Panc1 (cell line): Measurements from ENCODE around the gene MCTP1. TPM values are rescaled to one million over a fixed set of nuclear protein-coding genes. Genes with fewer than 3 reads are reported as not detected.

Experiments
- ATAC-seq: fragments of 200-7000 bp; cut with Tn5 transposase; 2 replicates; pipeline ENCODE4 v1.9.1; 2020; ENCODE audit warnings: mild to moderate bottlenecking, moderate library complexity
- BruUV-seq: library from RNA; stranded (reverse); fragments of 400-500 nt; replicated peaks from 2 replicates; lab custom pipeline; 2021; lab: Mats Ljungman, UMichigan
- CTCF ChIA-PET: fragments of 300-600 bp; sonication (Branson Sonifier 250); formaldehyde crosslinking; loops from one replicate; lab custom pipeline; 2022; ENCODE audit warnings: antibody characterized with exemption; lab: Charles Lee
- POLR2A ChIA-PET: fragments of 300-600 bp; sonication (Branson Sonifier 250); formaldehyde crosslinking; loops from one replicate; lab custom pipeline; 2022; ENCODE audit warnings: antibody characterized with exemption; lab: Charles Lee
- DNase-seq: peaks from one replicate; pipeline ENCODE4 v3.0.0-alpha.2; 2010; ENCODE audit warnings: low read depth, low spot score
- H3K27ac ChIP-seq: 2 replicates; pipeline ENCODE4 v1.5.1; 2011; ENCODE audit warnings: mild to moderate bottlenecking, low read length, inconsistent platforms
- H3K27me3 ChIP-seq: fragments of 200-500 bp; sonication (Bioruptor generic); 2 replicates; pipeline ENCODE4 v1.6.0; 2014; ENCODE audit warnings: low read length, inconsistent platforms; ENCODE audit not compliant: control insufficient read depth, insufficient read depth
- H3K36me3 ChIP-seq: fragments of 200-500 bp; sonication (Bioruptor generic); 2 replicates; pipeline ENCODE4 v1.5.1; 2014; ENCODE audit warnings: inconsistent platforms, mild to moderate bottlenecking, low read length, moderate library complexity; ENCODE audit not compliant: control insufficient read depth, insufficient read depth
- H3K4me1 ChIP-seq: 2 replicates; pipeline ENCODE4 v1.5.1; 2011; ENCODE audit warnings: inconsistent platforms, mild to moderate bottlenecking, low read length, moderate library complexity; ENCODE audit not compliant: control insufficient read depth, insufficient read depth
- H3K4me3 ChIP-seq, 2 experiments: 2 replicates each; pipeline ENCODE4 v1.5.1; 2011 to 2012; ENCODE audit warnings: low read depth in 2 of 2, low read length in 2 of 2, mild to moderate bottlenecking in 2 of 2, inconsistent platforms in 1 of 2, moderate library complexity in 1 of 2
- H3K9me3 ChIP-seq: fragments of 200-500 bp; sonication (Bioruptor generic); 2 replicates; pipeline ENCODE4 v1.5.1; 2014; ENCODE audit warnings: low read depth, mild to moderate bottlenecking, inconsistent platforms, low read length, moderate library complexity; ENCODE audit not compliant: control insufficient read depth, insufficient read depth
- POLR2AphosphoS5 ChIP-seq: IDR thresholded peaks from 2 replicates; pipeline ENCODE4 v1.6.1; 2012; ENCODE audit warnings: mild to moderate bottlenecking, low read depth, low read length, moderate library complexity
- REST ChIP-seq, 2 experiments: IDR thresholded peaks; 2 replicates each; pipeline ENCODE4 v1.6.1; 2011 to 2012; ENCODE audit warnings: low read depth in 2 of 2, control low read depth in 1 of 2, low read length in 1 of 2, mild to moderate bottlenecking in 1 of 2, moderate library complexity in 1 of 2; ENCODE audit not compliant: insufficient read depth in 1 of 2
- SIN3A ChIP-seq: IDR thresholded peaks from 2 replicates; pipeline ENCODE4 v1.6.1; 2012; ENCODE audit warnings: low read depth, mild to moderate bottlenecking, low read length, moderate library complexity, borderline replicate concordance; ENCODE audit not compliant: insufficient read depth
- TCF7L2 ChIP-seq: IDR thresholded peaks from 2 replicates; pipeline ENCODE4 v1.6.1; 2011; ENCODE audit warnings: mild to moderate bottlenecking, low read depth, low read length, inconsistent platforms
- in situ Hi-C: cut with HindIII; loops from 2 replicates; pipeline ENCODE4 v1.10.0; 2016; ENCODE audit warnings: low sequenced_read_pairs, low pct_unique_long_range_greater_than_20kb
- intact Hi-C: fragments of 100-400 bp; cut with micrococcal nuclease; formaldehyde crosslinking; loops from one replicate; pipeline ENCODE4 v1.10.0; 2022; ENCODE audit not compliant: unreplicated experiment
- total RNA-seq: library from RNA; stranded (reverse); gene quantifications from one replicate; pipeline ENCODE4 v1.2.1, GENCODE V29; 2021; ENCODE audit not compliant: unreplicated experiment
- TF ChIP-seq, protein P1 (sequence below): fragments of 450-650 bp; IDR thresholded peaks from 2 replicates; pipeline ENCODE4 v1.5.1; 2017; ENCODE audit warnings: mild to moderate bottlenecking

The MCTP1 gene
- total RNA-seq, 1 experiment from 2014 or later, result 39.8 TPM

DNA sequence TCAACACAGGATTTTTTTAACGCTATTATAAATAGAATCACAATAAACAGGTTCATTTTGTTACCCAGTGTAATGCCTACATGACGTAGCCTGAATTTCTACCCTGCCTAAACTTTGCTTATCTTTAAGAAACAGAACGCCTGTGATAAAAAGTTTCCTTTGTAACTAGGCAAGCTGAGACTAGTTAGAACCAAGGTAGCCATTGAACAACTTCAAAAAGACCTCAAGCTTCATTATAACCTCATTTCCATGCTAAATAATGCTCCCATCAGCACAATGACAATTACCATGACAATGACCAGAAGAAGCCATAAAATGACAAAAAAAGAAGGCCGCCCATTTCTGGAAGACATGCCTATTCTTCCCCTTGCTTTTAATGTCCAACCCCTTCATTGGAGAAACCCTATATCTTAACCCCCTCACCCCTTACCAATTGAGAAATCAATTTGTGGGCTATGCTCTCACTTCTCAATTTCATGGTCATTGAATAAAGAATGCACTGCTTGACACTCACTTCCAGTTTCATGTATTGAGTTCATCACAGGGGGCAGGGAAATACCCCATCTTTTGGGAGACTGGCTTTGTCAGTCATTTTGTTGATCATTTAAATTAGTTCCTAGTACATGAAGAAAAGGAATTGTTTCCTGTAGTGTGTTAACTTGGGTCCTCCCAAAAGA lies 276.8 kb downstream of the MCTP1 start:
- Histone ChIP-seq H3K9me3 (no peaks in the 10 kb centered on the region), H3K27me3 (no peaks in the 10 kb centered on the region), H3K4me3 (no peak overlapping the region), H3K27ac (no peak overlapping the region), H3K4me1 (no peaks in the 10 kb centered on the region), H3K36me3 (no peaks in the 10 kb centered on the region)
- intact Hi-C loops (no loop called here), in situ Hi-C loops (no loop called here)
- CTCF ChIA-PET, result no interaction called here
- no TSS peak for BruUV-seq
- ATAC-seq (no peak), DNase-seq (no peak)
- TF ChIP-seq, protein P1, sequence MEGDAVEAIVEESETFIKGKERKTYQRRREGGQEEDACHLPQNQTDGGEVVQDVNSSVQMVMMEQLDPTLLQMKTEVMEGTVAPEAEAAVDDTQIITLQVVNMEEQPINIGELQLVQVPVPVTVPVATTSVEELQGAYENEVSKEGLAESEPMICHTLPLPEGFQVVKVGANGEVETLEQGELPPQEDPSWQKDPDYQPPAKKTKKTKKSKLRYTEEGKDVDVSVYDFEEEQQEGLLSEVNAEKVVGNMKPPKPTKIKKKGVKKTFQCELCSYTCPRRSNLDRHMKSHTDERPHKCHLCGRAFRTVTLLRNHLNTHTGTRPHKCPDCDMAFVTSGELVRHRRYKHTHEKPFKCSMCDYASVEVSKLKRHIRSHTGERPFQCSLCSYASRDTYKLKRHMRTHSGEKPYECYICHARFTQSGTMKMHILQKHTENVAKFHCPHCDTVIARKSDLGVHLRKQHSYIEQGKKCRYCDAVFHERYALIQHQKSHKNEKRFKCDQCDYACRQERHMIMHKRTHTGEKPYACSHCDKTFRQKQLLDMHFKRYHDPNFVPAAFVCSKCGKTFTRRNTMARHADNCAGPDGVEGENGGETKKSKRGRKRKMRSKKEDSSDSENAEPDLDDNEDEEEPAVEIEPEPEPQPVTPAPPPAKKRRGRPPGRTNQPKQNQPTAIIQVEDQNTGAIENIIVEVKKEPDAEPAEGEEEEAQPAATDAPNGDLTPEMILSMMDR, result no peak
- TF ChIP-seq SIN3A (no peak), TCF7L2 (no peak), REST (IDR thresholded peaks at IDR 0.05; ENCODE audit: insufficient read depth in 1 of 2, low read depth in 2 of 2, low read length in 1 of 2) (no peak), POLR2AphosphoS5 (no peak)
- POLR2A ChIA-PET, result no interaction called here

- Histone ChIP-seq H3K4me1 (no peaks in the 10 kb centered on the region), H3K36me3 (no peaks in the 10 kb centered on the region), H3K27me3 (no peaks in the 10 kb centered on the region), H3K27ac (no peak overlapping the region), H3K4me3 (no peak overlapping the region), H3K9me3 (no peaks in the 10 kb centered on the region)
- ChIA-PET POLR2A (no interaction called here), CTCF (no interaction called here)
- DNase-seq, result no peak
- BruUV-seq, result no TSS peak
- TF ChIP-seq, protein P1, result no peak
- no peak for ATAC-seq
- in situ Hi-C loops, result no loop called here
- intact Hi-C loops, result no loop called here
Measured at GRCh38 chr5:95005811-95006210, 279.1 kb downstream of the MCTP1 start.
